RWPE2 (cell line): Measurements from ENCODE around the gene MBOAT1.

Source experiments
- ATAC-seq: fragments of 200-7000 bp; cut with Tn5 transposase; 3 replicates; pipeline ENCODE4 v1.9.1; 2021; ENCODE audit warnings: low read depth
- DNase-seq: peaks from one replicate; pipeline ENCODE4 v3.0.0-alpha.2; 2020; ENCODE audit warnings: low spot score
- H3K27ac ChIP-seq: fragments of 450-650 bp; 2 replicates; pipeline ENCODE4 v1.5.1; 2017; ENCODE audit warnings: mild to moderate bottlenecking; ENCODE audit not compliant: poor library complexity, severe bottlenecking
- H3K27me3 ChIP-seq: fragments of 250-450 bp; sonication (Bioruptor Pico); 2 replicates; pipeline ENCODE4 v1.5.1; 2021; ENCODE audit warnings: mild to moderate bottlenecking, moderate library complexity; ENCODE audit not compliant: insufficient read depth, poor library complexity, severe bottlenecking
- H3K36me3 ChIP-seq: fragments of 250-450 bp; sonication (Bioruptor Pico); 2 replicates; pipeline ENCODE4 v1.5.1; 2020; ENCODE audit warnings: low read depth, mild to moderate bottlenecking, moderate library complexity
- H3K4me1 ChIP-seq: fragments of 250-450 bp; sonication (Bioruptor Pico); 2 replicates; pipeline ENCODE4 v1.5.1; 2021; ENCODE audit warnings: mild to moderate bottlenecking, moderate library complexity; ENCODE audit not compliant: insufficient read depth, poor library complexity, severe bottlenecking
- H3K4me3 ChIP-seq: fragments of 250-450 bp; sonication (Bioruptor Pico); 2 replicates; pipeline ENCODE4 v1.5.1; 2021; ENCODE audit warnings: mild to moderate bottlenecking, moderate library complexity; ENCODE audit not compliant: severe bottlenecking
- H3K9me3 ChIP-seq: fragments of 250-450 bp; sonication (Bioruptor Pico); 2 replicates; pipeline ENCODE4 v1.5.1; 2021; ENCODE audit warnings: mild to moderate bottlenecking, moderate library complexity; ENCODE audit not compliant: severe bottlenecking
- CTCF ChIP-seq: fragments of 450-650 bp; IDR thresholded peaks from one replicate; pipeline ENCODE4 v1.5.1; 2017; ENCODE audit warnings: mild to moderate bottlenecking, moderate library complexity; ENCODE audit not compliant: poor library complexity, severe bottlenecking

The MBOAT1 gene

GRCh38 chr6:20229881-20230280 is 17.6 kb upstream of the MBOAT1 start:
- DNase-seq (no peak), ATAC-seq (no peak)
- H3K9me3 ChIP-seq = no peaks in the 10 kb centered on the region
- no peak for TF ChIP-seq CTCF
- H3K4me1 ChIP-seq = no peaks in the 10 kb centered on the region
- no peaks in the 10 kb centered on the region for H3K36me3 ChIP-seq
- no peak overlapping the region for H3K27ac ChIP-seq
- H3K4me3 ChIP-seq = no peak overlapping the region
- H3K27me3 ChIP-seq = no peaks in the 10 kb centered on the region

- no peaks in the 10 kb centered on the region for H3K27me3 ChIP-seq
- no peak overlapping the region for H3K27ac ChIP-seq
- no peak for DNase-seq
- H3K4me3 ChIP-seq = no peak overlapping the region
- H3K4me1 ChIP-seq = no peaks in the 10 kb centered on the region
- no peaks in the 10 kb centered on the region for H3K9me3 ChIP-seq
- H3K36me3 ChIP-seq = no peaks in the 10 kb centered on the region
- no peak for TF ChIP-seq CTCF
- no peak for ATAC-seq
These were observed 15.1 kb upstream of the MBOAT1 start for GRCh38 chr6:20227350-20227749.

- Histone ChIP-seq H3K4me3 (no peak overlapping the region), H3K27me3 (no peaks in the 10 kb centered on the region), H3K4me1 (no peaks in the 10 kb centered on the region), H3K27ac (no peak overlapping the region), H3K36me3 (no peaks in the 10 kb centered on the region), H3K9me3 (no peaks in the 10 kb centered on the region)
- DNase-seq (no peak), ATAC-seq (no peak)
- no peak for TF ChIP-seq CTCF
These were observed 10.9 kb upstream of the MBOAT1 start for GRCh38 chr6:20223141-20223540.

GRCh38 chr6:20221421-20221820 is 9.2 kb upstream of the MBOAT1 start:
- no peak overlapping the region for H3K27ac ChIP-seq

GRCh38 chr6:20220359-20220758 is 8.1 kb upstream of the MBOAT1 start:
- Histone ChIP-seq H3K9me3 (no peaks in the 10 kb centered on the region), H3K27ac (no peak overlapping the region), H3K4me1 (no peaks in the 10 kb centered on the region), H3K36me3 (no peaks in the 10 kb centered on the region), H3K27me3 (no peaks in the 10 kb centered on the region), H3K4me3 (no peak overlapping the region)
- DNase-seq (no peak), ATAC-seq (no peak)
- TF ChIP-seq CTCF = no peak

More at GRCh38 chr6:20221421-20221820, 9.2 kb upstream of the MBOAT1 start:
- Histone ChIP-seq H3K27me3 (no peaks in the 10 kb centered on the region), H3K4me3 (no peak overlapping the region), H3K9me3 (no peaks in the 10 kb centered on the region), H3K36me3 (no peaks in the 10 kb centered on the region), H3K4me1 (no peaks in the 10 kb centered on the region)
- ATAC-seq = no peak
- no peak for DNase-seq
- TF ChIP-seq CTCF = no peak
